Measurements from ENCODE around the gene MORN4. TPM values are rescaled to one million over a fixed set of nuclear protein-coding genes. Genes with fewer than 3 reads are reported as not detected.

The MORN4 gene
- total RNA-seq, 2 donors from 2014 or later, result 0.79 to 2.4 TPM

DNA sequence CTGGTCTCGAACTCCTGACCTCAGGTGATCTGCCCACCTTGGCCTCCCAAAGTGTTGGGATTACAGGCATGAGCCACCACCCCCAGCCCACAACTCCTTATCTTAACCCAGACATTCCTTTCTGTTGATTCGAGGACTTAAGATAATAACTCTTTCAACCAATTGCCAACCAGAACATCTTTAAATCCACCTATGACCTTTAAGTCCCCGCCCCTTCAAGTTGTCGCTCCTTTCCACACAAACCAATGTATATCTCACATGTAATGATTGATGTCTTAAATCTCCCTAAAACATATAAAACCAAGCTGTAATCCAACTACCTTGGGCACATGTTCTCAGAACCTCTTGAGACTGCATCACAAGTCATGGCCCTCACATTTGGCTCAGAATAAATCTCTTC is 68.5 kb downstream of the MORN4 start:
- no peaks in the 10 kb centered on the region for H3K4me1 Mint-ChIP-seq
- H3K27ac Mint-ChIP-seq, result no peak overlapping the region
- no peak overlapping the region for H3K4me3 Mint-ChIP-seq
- no peaks in the 10 kb centered on the region for H3K36me3 Mint-ChIP-seq (ENCODE audit: low read depth)
- no peak for ATAC-seq (replicated peaks)
- no peaks in the 10 kb centered on the region for H3K9me3 Mint-ChIP-seq
- no peaks in the 10 kb centered on the region for H3K27me3 Mint-ChIP-seq

Other genes starting within 250 kb of the MORN4 start
- gene RRP12, start 232.2 kb downstream of the MORN4 start, total RNA-seq, result 10 to 100 TPM; 29.6 to 61.9 TPM
- 1,000 to 10,000 TPM; 1,094 to 1,221 TPM for gene PGAM1, start 207.3 kb downstream of the MORN4 start, total RNA-seq
- 10 to 100 TPM; 49.7 to 54.2 TPM for gene EXOSC1, start 187.5 kb downstream of the MORN4 start, total RNA-seq
- gene ZDHHC16, start 187.3 kb downstream of the MORN4 start, total RNA-seq, result 10 to 100 TPM; 49.2 to 65.8 TPM
- 10 to 100 TPM; 89.3 to 90.5 TPM for gene MMS19, start 135.1 kb downstream of the MORN4 start, total RNA-seq
- gene UBTD1, start 134.6 kb downstream of the MORN4 start, total RNA-seq, result 1 to 10 TPM; 1.7 to 2.1 TPM
- gene ANKRD2, start 60.7 kb downstream of the MORN4 start, total RNA-seq, result not detected
- not detected for gene HOGA1, start 49.1 kb downstream of the MORN4 start, total RNA-seq
- gene C10orf62, start 43.8 kb downstream of the MORN4 start, total RNA-seq, result not detected
- 10 to 100 TPM in 1 of 2 donors, 1 to 10 TPM in 1; 6.6 to 12.4 TPM for gene PI4K2A, start 7.2 kb upstream of the MORN4 start, total RNA-seq
- 1 to 10 TPM; 1.5 to 1.9 TPM for gene AVPI1, start 53.7 kb upstream of the MORN4 start, total RNA-seq
- 1 to 10 TPM; 2.0 TPM for gene MARVELD1, start 80.2 kb upstream of the MORN4 start, total RNA-seq
- 10 to 100 TPM; 31.1 to 36.8 TPM for gene ZFYVE27, start 103.6 kb upstream of the MORN4 start, total RNA-seq
- not detected for gene SFRP5, start 138.5 kb upstream of the MORN4 start, total RNA-seq
- gene GOLGA7B, start 216.3 kb upstream of the MORN4 start, total RNA-seq, result 1 to 10 TPM; 5.8 to 8.2 TPM